Ishikawa (cell line): Measurements from ENCODE around the gene LPP.

Experiments used
- CEBPB ChIP-seq: IDR thresholded peaks from 2 replicates; pipeline ENCODE4 v1.6.1; 2012
- CREB1 ChIP-seq: IDR thresholded peaks from 2 replicates; pipeline ENCODE4 v1.6.1; 2012; ENCODE audit warnings: low read depth
- EP300 ChIP-seq: IDR thresholded peaks from 2 replicates; pipeline ENCODE4 v1.6.1; 2012; ENCODE audit warnings: borderline replicate concordance
- FOXM1 ChIP-seq: IDR thresholded peaks from 2 replicates; pipeline ENCODE4 v1.6.1; 2012; ENCODE audit warnings: low read depth, borderline replicate concordance
- MAX ChIP-seq: IDR thresholded peaks from 2 replicates; pipeline ENCODE4 v1.6.1; 2012
- NFIC ChIP-seq: IDR thresholded peaks from 2 replicates; pipeline ENCODE4 v1.6.1; 2012
- RAD21 ChIP-seq: IDR thresholded peaks from 2 replicates; pipeline ENCODE4 v1.6.1; 2012; ENCODE audit warnings: low read depth
- REST ChIP-seq: IDR thresholded peaks from 2 replicates; pipeline ENCODE4 v1.6.1; 2012; ENCODE audit warnings: low read depth, mild to moderate bottlenecking
- TAF1 ChIP-seq: IDR thresholded peaks from 2 replicates; pipeline ENCODE4 v1.6.1; 2012; ENCODE audit warnings: low read depth, mild to moderate bottlenecking
- TCF12 ChIP-seq: IDR thresholded peaks from 2 replicates; pipeline ENCODE4 v1.6.1; 2012; ENCODE audit warnings: low read depth
- TEAD4 ChIP-seq: IDR thresholded peaks from 2 replicates; pipeline ENCODE4 v1.6.1; 2012
- USF1 ChIP-seq: IDR thresholded peaks from 2 replicates; pipeline ENCODE4 v1.6.1; 2012
- YY1 ChIP-seq: IDR thresholded peaks from 2 replicates; pipeline ENCODE4 v1.6.1; 2012; ENCODE audit warnings: low read depth
- ZBTB7A ChIP-seq: IDR thresholded peaks from 2 replicates; pipeline ENCODE4 v1.6.1; 2012; ENCODE audit warnings: low read depth

GRCh38 chr3:188684276-188684675, 530.3 kb downstream of the LPP start:
- TF ChIP-seq RAD21 = no peak
- no peak for TF ChIP-seq MAX
- no peak for TF ChIP-seq TAF1
- TF ChIP-seq REST = no peak
- no peak for TF ChIP-seq TCF12
- no peak for TF ChIP-seq FOXM1
- TF ChIP-seq YY1 = no peak
- TF ChIP-seq EP300 = no peak
- no peak for TF ChIP-seq USF1
- TF ChIP-seq TEAD4 = no peak
- no peak for TF ChIP-seq NFIC
- no peak for TF ChIP-seq CREB1
- TF ChIP-seq CEBPB = no peak
- TF ChIP-seq ZBTB7A = no peak
